Esophagus muscularis mucosa (tissue), 4 donors: ENCODE measurements around the gene TMEM171.

Source experiments
- EP300 ChIP-seq: sonication (generic); formaldehyde crosslinking; IDR thresholded peaks from one replicate; pipeline ENCODE4 v1.6.1; 2017; ENCODE audit warnings: antibody characterized with exemption
- POLR2A ChIP-seq: fragments of 450-650 bp; IDR thresholded peaks from one replicate; pipeline ENCODE4 v1.6.1; 2017; ENCODE audit warnings: antibody characterized with exemption, moderate library complexity, mild to moderate bottlenecking, low read depth
- TF ChIP-seq, protein P1 (sequence below), 3 experiments: fragments of 200-600 bp in 2 of 3; fragments of 450-650 bp in 1 of 3; sonication (generic) in 2 of 3; IDR thresholded peaks; one replicate each; pipeline ENCODE4 v1.5.1; 2017 to 2019; ENCODE audit warnings: antibody characterized with exemption in 3 of 3, mild to moderate bottlenecking in 2 of 3, moderate library complexity in 1 of 3

DNA sequence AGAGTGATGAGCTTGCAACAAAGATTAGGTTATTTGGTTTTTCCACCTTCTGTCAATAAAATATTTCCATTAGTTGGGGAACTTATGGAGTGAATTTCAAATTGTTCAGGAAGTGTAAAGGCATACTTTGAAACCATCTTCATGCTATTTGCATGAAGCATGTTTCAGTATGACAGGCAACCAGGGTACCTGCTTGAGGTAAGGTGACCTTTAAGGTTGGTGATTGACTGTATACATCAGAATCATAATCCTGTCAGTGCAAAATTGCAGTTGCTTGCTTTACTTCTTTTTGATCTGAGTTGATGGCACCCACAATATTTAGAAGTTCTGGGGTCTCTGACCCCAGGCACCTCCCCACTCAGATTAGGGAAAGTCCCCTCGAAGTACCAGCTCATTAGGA lies 26.0 kb upstream of the TMEM171 start:
- TF ChIP-seq, protein P1, sequence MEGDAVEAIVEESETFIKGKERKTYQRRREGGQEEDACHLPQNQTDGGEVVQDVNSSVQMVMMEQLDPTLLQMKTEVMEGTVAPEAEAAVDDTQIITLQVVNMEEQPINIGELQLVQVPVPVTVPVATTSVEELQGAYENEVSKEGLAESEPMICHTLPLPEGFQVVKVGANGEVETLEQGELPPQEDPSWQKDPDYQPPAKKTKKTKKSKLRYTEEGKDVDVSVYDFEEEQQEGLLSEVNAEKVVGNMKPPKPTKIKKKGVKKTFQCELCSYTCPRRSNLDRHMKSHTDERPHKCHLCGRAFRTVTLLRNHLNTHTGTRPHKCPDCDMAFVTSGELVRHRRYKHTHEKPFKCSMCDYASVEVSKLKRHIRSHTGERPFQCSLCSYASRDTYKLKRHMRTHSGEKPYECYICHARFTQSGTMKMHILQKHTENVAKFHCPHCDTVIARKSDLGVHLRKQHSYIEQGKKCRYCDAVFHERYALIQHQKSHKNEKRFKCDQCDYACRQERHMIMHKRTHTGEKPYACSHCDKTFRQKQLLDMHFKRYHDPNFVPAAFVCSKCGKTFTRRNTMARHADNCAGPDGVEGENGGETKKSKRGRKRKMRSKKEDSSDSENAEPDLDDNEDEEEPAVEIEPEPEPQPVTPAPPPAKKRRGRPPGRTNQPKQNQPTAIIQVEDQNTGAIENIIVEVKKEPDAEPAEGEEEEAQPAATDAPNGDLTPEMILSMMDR (IDR thresholded peaks at IDR 0.05) = no peak
- no peak for TF ChIP-seq POLR2A
- TF ChIP-seq EP300 = no peak
